ENCODE data around the gene PHC1. TPM values are rescaled to one million over a fixed set of nuclear protein-coding genes. Genes with fewer than 3 reads are reported as not detected.

The PHC1 gene
- total and polyA plus RNA-seq, 11 donors = 14.1 to 38.2 (median 24.7) TPM

GRCh38 chr12:8887285-8887715 is 27.0 kb upstream of the PHC1 start:
- Histone ChIP-seq H3K4me1 (peaks cover 0 to 5% (median 0%) of the 10 kb centered on the region in 12 donors), H3K4me3 (no peak overlapping the region), H3K27ac (no peak overlapping the region), H3K36me3 (no peaks in the 10 kb centered on the region), H3K9me3 (peaks cover 0 to 2% (median 0%) of the 10 kb centered on the region in 12 donors), H3K27me3 (no peaks in the 10 kb centered on the region)
- 71 to 83% (median 77%) methylated on average over 4 of the region's 4 CpGs for WGBS, 4 donors
- intact Hi-C loops (cut with DNase I) = loop anchor here in 2 of 10 donors (5.0 to 10.0 kb wide), 3 partner anchors 102 to 232 kb away; no protein-coding TSS in a partner anchor
- TF ChIP-seq POLR2A (IDR thresholded peaks at IDR 0.05) = no peak
- TF ChIP-seq CTCF (IDR thresholded peaks at IDR 0.05) = no peak
- ATAC-seq = no peak
- no peak for DNase-seq

- intact Hi-C loops (cut with DNase I) = loop anchor here in 9 of 10 donors (1.0 to 10.0 kb wide), 7 partner anchors 110 to 233 kb away; no protein-coding TSS in a partner anchor
- Histone ChIP-seq H3K36me3 (no peaks in the 10 kb centered on the region), H3K4me3 (peak overlapping the region in 11 of 12 donors; percentile 13 to 70 (median 52)), H3K4me1 (peaks cover 0 to 5% (median 0%) of the 10 kb centered on the region in 12 donors), H3K27ac (peak overlapping the region in 3 of 12 donors; percentile 32 to 55 (median 36)), H3K27me3 (no peaks in the 10 kb centered on the region), H3K9me3 (no peaks in the 10 kb centered on the region)
- peak; percentile 48 to 88 (median 68) for ATAC-seq
- peak in 3 of 5 donors; percentile 39 to 45 (median 45) for DNase-seq
- TF ChIP-seq POLR2A (IDR thresholded peaks at IDR 0.05) (no peak), CTCF (IDR thresholded peaks at IDR 0.05) (peak; percentile 79 to 95 (median 89))
- 30 to 32% (median 30%) methylated on average over 14 of the region's 14 CpGs for WGBS, 4 donors
Observed at GRCh38 chr12:8890313-8891085, 23.8 kb upstream of the PHC1 start.

DNA sequence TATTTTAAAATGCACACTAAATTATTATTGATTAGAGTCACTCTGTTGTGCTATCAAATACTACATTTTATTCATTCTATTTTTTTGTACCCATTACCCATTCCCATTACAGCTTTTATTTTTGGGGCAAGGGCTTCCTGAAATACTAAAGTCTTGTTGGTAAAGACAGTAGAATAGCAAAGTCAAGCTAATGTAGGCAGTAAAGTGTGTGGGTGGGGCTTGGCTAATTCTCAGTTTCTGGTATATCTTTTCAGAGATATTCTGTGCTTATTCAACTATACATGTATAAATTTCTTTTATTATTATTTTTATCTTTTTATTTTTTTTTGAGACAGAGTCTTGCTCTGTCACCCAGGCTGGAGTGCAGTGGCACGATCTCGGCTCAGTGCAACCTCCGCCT is 22.3 kb upstream of the PHC1 start:
- ATAC-seq (no peak), DNase-seq (no peak)
- H3K4me3 ChIP-seq = no peak overlapping the region
- no peaks in the 10 kb centered on the region for H3K27me3 ChIP-seq
- TF ChIP-seq POLR2A (IDR thresholded peaks at IDR 0.05) = no peak
- no peak for TF ChIP-seq CTCF (IDR thresholded peaks at IDR 0.05)
- H3K27ac ChIP-seq = no peak overlapping the region
- H3K4me1 ChIP-seq = peaks cover 0 to 5% (median 0%) of the 10 kb centered on the region in 12 donors
- intact Hi-C loops (cut with DNase I) = loop anchor here in 9 of 10 donors (2.0 to 10.0 kb wide), 6 partner anchors 111 to 235 kb away; no protein-coding TSS in a partner anchor
- no peaks in the 10 kb centered on the region for H3K9me3 ChIP-seq
- 91 to 98% (median 97%) methylated on average over 3 of the region's 3 CpGs for WGBS, 4 donors
- H3K36me3 ChIP-seq = no peaks in the 10 kb centered on the region

DNA sequence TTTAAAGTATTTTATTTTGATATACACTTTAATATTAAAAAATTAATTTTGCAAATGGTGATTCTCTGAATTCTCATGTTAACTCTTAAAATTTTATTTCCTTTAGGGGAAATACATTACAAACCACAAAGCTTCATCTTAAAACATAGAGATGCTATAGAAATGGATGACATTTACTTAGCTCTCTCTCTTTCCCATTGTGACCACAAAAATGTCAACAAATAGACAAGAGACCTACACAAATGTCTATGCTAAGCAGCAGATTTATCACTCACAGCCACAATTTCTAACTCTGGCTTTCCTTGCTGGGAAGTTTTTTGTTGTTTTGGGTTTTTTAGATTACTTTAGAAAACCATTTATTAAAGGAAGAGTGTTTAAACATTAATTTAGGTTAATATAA is 19.9 kb upstream of the PHC1 start:
- Histone ChIP-seq H3K36me3 (no peaks in the 10 kb centered on the region), H3K27me3 (no peaks in the 10 kb centered on the region), H3K4me3 (no peak overlapping the region), H3K4me1 (peaks cover 0 to 5% (median 0%) of the 10 kb centered on the region in 12 donors), H3K9me3 (no peaks in the 10 kb centered on the region), H3K27ac (no peak overlapping the region)
- intact Hi-C loops (cut with DNase I) = loop anchor here in 3 of 10 donors (5.0 to 10.0 kb wide), 3 partner anchors 210 to 237 kb away; no protein-coding TSS in a partner anchor
- TF ChIP-seq POLR2A (IDR thresholded peaks at IDR 0.05) (no peak), CTCF (IDR thresholded peaks at IDR 0.05) (no peak)
- ATAC-seq (no peak), DNase-seq (no peak)

Data from heart left ventricle (tissue), 16 donors.